Measurements from ENCODE around the gene ZNF107. TPM values are rescaled to one million over a fixed set of nuclear protein-coding genes. Genes with fewer than 3 reads are reported as not detected.

ZNF107 gene
- total RNA-seq, 4 donors from 2014 or later, result 14.4 to 22.8 (median 16.5) TPM

DNA sequence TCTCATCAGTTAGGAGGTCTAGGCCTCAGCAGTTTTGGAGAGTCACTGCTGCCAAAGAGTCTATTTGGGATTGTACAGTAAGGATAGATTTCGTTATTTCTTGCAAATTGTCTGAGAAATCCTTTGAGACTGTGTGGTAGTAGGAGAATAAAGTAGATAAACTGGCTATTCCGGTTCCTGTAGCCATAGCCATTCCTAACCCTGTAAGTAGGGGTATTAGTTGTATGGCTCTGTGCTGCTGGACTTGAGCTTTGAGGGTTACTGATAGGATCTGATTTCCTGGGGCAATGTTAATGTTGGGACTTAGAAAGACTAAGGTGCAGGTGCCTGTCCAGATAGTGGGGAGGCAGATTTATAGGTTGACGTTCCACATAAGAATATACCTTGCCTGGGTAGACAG is 92.2 kb downstream of the ZNF107 start:
- DNase-seq (ENCODE audit: low spot score in 2 of 2), result no peak
- Histone ChIP-seq H3K9me3 (no peaks in the 10 kb centered on the region), H3K4me1 (no peaks in the 10 kb centered on the region), H3K27ac (no peak overlapping the region), H3K27me3 (no peaks in the 10 kb centered on the region), H3K4me3 (no peak overlapping the region), H3K36me3 (no peaks in the 10 kb centered on the region)
- 47% methylated on average over 3 of the region's 3 CpGs for WGBS
- TF ChIP-seq EP300 (IDR thresholded peaks at IDR 0.05), result no peak
- no peak for TF ChIP-seq POLR2AphosphoS5 (IDR thresholded peaks at IDR 0.05)
- TF ChIP-seq, protein P1, sequence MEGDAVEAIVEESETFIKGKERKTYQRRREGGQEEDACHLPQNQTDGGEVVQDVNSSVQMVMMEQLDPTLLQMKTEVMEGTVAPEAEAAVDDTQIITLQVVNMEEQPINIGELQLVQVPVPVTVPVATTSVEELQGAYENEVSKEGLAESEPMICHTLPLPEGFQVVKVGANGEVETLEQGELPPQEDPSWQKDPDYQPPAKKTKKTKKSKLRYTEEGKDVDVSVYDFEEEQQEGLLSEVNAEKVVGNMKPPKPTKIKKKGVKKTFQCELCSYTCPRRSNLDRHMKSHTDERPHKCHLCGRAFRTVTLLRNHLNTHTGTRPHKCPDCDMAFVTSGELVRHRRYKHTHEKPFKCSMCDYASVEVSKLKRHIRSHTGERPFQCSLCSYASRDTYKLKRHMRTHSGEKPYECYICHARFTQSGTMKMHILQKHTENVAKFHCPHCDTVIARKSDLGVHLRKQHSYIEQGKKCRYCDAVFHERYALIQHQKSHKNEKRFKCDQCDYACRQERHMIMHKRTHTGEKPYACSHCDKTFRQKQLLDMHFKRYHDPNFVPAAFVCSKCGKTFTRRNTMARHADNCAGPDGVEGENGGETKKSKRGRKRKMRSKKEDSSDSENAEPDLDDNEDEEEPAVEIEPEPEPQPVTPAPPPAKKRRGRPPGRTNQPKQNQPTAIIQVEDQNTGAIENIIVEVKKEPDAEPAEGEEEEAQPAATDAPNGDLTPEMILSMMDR (IDR thresholded peaks at IDR 0.05), result no peak
- TF ChIP-seq POLR2A (IDR thresholded peaks at IDR 0.05), result no peak

Other genes with a start within 250 kb of the ZNF107 start
- gene ZNF680, start 103.1 kb upstream of the ZNF107 start, total RNA-seq, result 10 to 100 TPM in 2 of 4 donors, 1 to 10 TPM in 2; 9.6 to 19.3 (median 13.1) TPM
- gene ZNF138, start 128.3 kb downstream of the ZNF107 start, total RNA-seq, result 10 to 100 TPM; 24.3 to 61.3 (median 29.7) TPM
- gene ZNF273, start 237.1 kb downstream of the ZNF107 start, total RNA-seq, result 100 to 1,000 TPM; 123 to 247 (median 164) TPM